ENCODE measurements around the gene FCHSD2.

GRCh38 chr11:73121692-73122091 is 20.4 kb downstream of the FCHSD2 start:
- TF ChIP-seq POLR2A (IDR thresholded peaks at IDR 0.05; ENCODE audit: low read depth, low read length) (no peak), TAF1 (IDR thresholded peaks at IDR 0.05; ENCODE audit: low read depth, low read length) (no peak), POLR2AphosphoS5 (IDR thresholded peaks at IDR 0.05; ENCODE audit: low read depth, low read length) (no peak), SPI1 (IDR thresholded peaks at IDR 0.05; ENCODE audit: low read depth, low read length) (no peak)

Data from GM12891 (cell line).